Measurements from ENCODE around the gene LARP1. TPM values are rescaled to one million over a fixed set of nuclear protein-coding genes. Genes with fewer than 3 reads are reported as not detected.

The LARP1 gene
- total RNA-seq, 6 donors from 2014 or later = 107 to 154 (median 129) TPM

DNA sequence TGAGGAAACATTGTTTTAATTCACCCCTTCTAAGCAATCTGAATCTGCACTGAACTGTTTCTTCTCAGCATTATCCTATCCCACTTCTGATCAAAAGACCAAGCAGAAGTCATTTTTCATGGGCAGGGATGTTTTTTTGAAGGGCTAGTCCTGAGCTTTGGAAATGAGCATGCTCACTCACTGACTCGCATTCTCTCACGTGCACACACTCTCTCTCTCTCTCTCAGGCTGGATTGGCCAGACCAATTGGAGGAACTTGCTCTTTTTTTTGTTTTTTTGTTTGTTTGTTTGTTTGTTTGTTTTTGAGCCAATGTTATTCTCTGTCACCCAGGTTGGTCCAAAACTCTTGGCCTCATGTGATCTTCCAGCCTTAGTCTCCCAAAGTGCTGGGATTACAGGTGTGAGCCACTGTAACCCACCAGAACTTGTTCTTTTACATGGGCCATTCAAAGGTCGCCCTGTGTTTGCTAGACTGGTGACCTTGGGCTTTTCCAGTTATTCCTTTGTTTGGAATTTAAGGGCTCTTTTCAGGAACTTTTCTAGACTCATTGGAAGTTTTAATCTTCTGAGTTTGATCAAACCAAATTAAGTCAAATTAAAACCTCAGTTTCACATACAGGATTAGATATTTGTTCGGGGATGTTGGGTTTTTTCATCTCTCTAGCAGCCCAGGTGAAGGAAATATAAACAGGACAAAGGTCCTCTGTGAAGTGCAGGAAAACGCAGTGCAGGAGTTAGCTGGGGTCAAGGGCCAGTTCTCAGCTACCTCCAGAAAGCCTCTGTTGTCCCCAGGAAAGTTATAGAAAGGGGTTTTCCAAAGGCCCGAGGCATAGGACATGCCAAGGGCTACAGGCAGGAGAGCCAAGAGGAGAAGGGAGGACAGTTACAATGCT is 82.1 kb downstream of the LARP1 start:
- Histone ChIP-seq H3K36me3 (peaks cover 0 to 14% (median 9%) of the 10 kb centered on the region in 4 donors), H3K4me3 (no peak overlapping the region), H3K27me3 (no peaks in the 10 kb centered on the region), H3K4me1 (peaks cover 18 to 27% (median 22%) of the 10 kb centered on the region in 4 donors), H3K9me3 (no peaks in the 10 kb centered on the region), H3K27ac (peak overlapping the region in 2 of 4 donors; percentile 8 to 22)
- 86% methylated on average over 6 of the region's 6 CpGs for WGBS, 2 donors
- TF ChIP-seq POLR2A (IDR thresholded peaks at IDR 0.05) (no peak), POLR2AphosphoS5 (IDR thresholded peaks at IDR 0.05) (no peak), EP300 (IDR thresholded peaks at IDR 0.05) (no peak)
- TF ChIP-seq, protein P1, sequence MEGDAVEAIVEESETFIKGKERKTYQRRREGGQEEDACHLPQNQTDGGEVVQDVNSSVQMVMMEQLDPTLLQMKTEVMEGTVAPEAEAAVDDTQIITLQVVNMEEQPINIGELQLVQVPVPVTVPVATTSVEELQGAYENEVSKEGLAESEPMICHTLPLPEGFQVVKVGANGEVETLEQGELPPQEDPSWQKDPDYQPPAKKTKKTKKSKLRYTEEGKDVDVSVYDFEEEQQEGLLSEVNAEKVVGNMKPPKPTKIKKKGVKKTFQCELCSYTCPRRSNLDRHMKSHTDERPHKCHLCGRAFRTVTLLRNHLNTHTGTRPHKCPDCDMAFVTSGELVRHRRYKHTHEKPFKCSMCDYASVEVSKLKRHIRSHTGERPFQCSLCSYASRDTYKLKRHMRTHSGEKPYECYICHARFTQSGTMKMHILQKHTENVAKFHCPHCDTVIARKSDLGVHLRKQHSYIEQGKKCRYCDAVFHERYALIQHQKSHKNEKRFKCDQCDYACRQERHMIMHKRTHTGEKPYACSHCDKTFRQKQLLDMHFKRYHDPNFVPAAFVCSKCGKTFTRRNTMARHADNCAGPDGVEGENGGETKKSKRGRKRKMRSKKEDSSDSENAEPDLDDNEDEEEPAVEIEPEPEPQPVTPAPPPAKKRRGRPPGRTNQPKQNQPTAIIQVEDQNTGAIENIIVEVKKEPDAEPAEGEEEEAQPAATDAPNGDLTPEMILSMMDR (IDR thresholded peaks at IDR 0.05) = no peak
- no peak for ATAC-seq (ENCODE audit: low FRiP score in 2 of 2)
- DNase-seq = no peak

- ATAC-seq (ENCODE audit: low FRiP score in 2 of 2) (peak in 1 of 2 donors; percentile 53), DNase-seq (no peak)
- Histone ChIP-seq H3K9me3 (no peaks in the 10 kb centered on the region), H3K4me1 (peaks cover 13 to 29% (median 24%) of the 10 kb centered on the region in 4 donors), H3K27ac (peak overlapping the region in 2 of 4 donors; percentile 54 to 70), H3K4me3 (no peak overlapping the region), H3K27me3 (no peaks in the 10 kb centered on the region), H3K36me3 (peaks cover 0 to 14% (median 9%) of the 10 kb centered on the region in 4 donors)
- WGBS, 2 donors = 75 to 80% methylated on average over 6 of the region's 6 CpGs
- TF ChIP-seq EP300 (IDR thresholded peaks at IDR 0.05) (no peak), POLR2A (IDR thresholded peaks at IDR 0.05) (no peak), POLR2AphosphoS5 (IDR thresholded peaks at IDR 0.05) (no peak)
- TF ChIP-seq, protein P1 (IDR thresholded peaks at IDR 0.05) = no peak
These were observed 85.5 kb downstream of the LARP1 start for GRCh38 chr5:154840435-154841272.

DNA sequence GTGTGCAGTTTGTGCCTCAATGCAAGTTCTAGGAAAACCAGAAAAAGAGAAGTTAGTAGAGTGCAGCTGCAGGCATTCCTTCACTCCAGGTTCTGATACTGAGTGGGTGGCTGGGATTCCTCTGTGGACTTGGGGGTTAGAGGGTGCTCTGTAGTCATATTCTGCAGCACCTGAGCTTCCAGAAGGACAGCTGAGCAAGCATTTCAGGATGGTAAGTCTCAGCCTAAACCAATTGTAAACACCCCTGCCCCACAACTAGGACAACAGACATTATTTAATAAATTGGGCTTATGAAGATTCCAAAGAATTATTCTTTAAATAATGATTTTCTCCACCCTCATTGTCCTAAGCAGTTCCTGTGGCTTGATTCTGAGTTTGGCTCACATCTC is 86.1 kb downstream of the LARP1 start:
- peak overlapping the region in 2 of 4 donors; percentile 54 to 70 for H3K27ac ChIP-seq
- H3K4me3 ChIP-seq = no peak overlapping the region
- ATAC-seq (ENCODE audit: low FRiP score in 2 of 2) (no peak), DNase-seq (no peak)
- peaks cover 0 to 14% (median 9%) of the 10 kb centered on the region in 4 donors for H3K36me3 ChIP-seq
- peaks cover 13 to 33% (median 22%) of the 10 kb centered on the region in 4 donors for H3K4me1 ChIP-seq
- no peaks in the 10 kb centered on the region for H3K27me3 ChIP-seq
- TF ChIP-seq POLR2AphosphoS5 (IDR thresholded peaks at IDR 0.05) (no peak), POLR2A (IDR thresholded peaks at IDR 0.05) (no peak), EP300 (IDR thresholded peaks at IDR 0.05) (no peak)
- TF ChIP-seq, protein P1 (IDR thresholded peaks at IDR 0.05) = no peak
- no peaks in the 10 kb centered on the region for H3K9me3 ChIP-seq

- no peak for DNase-seq
- Histone ChIP-seq H3K27ac (peak overlapping the region in 1 of 4 donors; percentile 73), H3K4me1 (peaks cover 17 to 36% (median 28%) of the 10 kb centered on the region in 4 donors), H3K4me3 (no peak overlapping the region), H3K36me3 (peaks cover 0 to 5% (median 4%) of the 10 kb centered on the region in 4 donors), H3K27me3 (no peaks in the 10 kb centered on the region), H3K9me3 (no peaks in the 10 kb centered on the region)
- ATAC-seq (ENCODE audit: low FRiP score in 2 of 2) = no peak
- TF ChIP-seq EP300 (IDR thresholded peaks at IDR 0.05) (no peak), POLR2AphosphoS5 (IDR thresholded peaks at IDR 0.05) (no peak), POLR2A (IDR thresholded peaks at IDR 0.05) (no peak)
- TF ChIP-seq, protein P1 (IDR thresholded peaks at IDR 0.05) = no peak
- 72 to 76% methylated on average over 6 of the region's 6 CpGs for WGBS, 2 donors
These were observed 87.7 kb downstream of the LARP1 start for GRCh38 chr5:154842689-154843530.

Data from upper lobe of left lung (tissue), 6 donors.